Retinal pigment epithelial cell (primary cell): ENCODE data around the gene CRABP1.

ENCODE experiments used
- DNase-seq: peaks from one replicate; pipeline ENCODE4 v3.0.0-alpha.2; 2010; ENCODE audit warnings: low read depth
- H3K4me3 ChIP-seq: 2 replicates; pipeline ENCODE4 v1.5.1; 2011; ENCODE audit warnings: mild to moderate bottlenecking, low read length, control low read depth, moderate library complexity
- TF ChIP-seq, protein P1 (sequence below): conservative IDR thresholded peaks from 2 replicates; pipeline ENCODE4 v1.5.1; 2011; ENCODE audit warnings: low read depth, low read length, control low read depth, inconsistent platforms

Gene CRABP1

DNA sequence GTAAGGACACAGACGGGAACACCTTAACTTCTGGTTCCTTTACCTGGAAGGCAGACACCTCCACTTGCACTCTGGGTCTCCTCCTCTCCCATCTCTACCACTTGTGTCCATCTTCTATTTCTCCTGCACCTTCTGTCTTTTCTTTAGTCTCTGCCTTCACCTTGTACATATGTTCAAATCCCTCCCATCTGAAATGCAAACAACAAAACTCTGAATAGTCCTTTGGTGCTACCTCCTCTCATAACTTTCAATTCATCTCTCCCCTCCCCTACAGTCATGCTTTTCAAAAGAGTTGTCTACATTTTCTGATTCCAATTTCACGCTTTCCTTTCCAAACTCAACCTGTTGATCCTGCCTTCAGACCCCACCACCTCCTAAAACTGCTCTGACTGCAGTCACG lies 5.3 kb upstream of the CRABP1 start:
- H3K4me3 ChIP-seq: no peak overlapping the region
- TF ChIP-seq, protein P1, sequence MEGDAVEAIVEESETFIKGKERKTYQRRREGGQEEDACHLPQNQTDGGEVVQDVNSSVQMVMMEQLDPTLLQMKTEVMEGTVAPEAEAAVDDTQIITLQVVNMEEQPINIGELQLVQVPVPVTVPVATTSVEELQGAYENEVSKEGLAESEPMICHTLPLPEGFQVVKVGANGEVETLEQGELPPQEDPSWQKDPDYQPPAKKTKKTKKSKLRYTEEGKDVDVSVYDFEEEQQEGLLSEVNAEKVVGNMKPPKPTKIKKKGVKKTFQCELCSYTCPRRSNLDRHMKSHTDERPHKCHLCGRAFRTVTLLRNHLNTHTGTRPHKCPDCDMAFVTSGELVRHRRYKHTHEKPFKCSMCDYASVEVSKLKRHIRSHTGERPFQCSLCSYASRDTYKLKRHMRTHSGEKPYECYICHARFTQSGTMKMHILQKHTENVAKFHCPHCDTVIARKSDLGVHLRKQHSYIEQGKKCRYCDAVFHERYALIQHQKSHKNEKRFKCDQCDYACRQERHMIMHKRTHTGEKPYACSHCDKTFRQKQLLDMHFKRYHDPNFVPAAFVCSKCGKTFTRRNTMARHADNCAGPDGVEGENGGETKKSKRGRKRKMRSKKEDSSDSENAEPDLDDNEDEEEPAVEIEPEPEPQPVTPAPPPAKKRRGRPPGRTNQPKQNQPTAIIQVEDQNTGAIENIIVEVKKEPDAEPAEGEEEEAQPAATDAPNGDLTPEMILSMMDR: no peak

GRCh38 chr15:78335985-78336384 lies 4.2 kb upstream of the CRABP1 start:
- no peak for DNase-seq

More for the DNA sequence above, 5.3 kb upstream of the CRABP1 start:
- DNase-seq: no peak

GRCh38 chr15:78338781-78339180 lies 1.4 kb upstream of the CRABP1 start:
- no peak overlapping the region for H3K4me3 ChIP-seq
- no peak for DNase-seq
- TF ChIP-seq, protein P1: no peak

More at GRCh38 chr15:78335985-78336384, 4.2 kb upstream of the CRABP1 start:
- H3K4me3 ChIP-seq: no peak overlapping the region
- TF ChIP-seq, protein P1: no peak

DNA sequence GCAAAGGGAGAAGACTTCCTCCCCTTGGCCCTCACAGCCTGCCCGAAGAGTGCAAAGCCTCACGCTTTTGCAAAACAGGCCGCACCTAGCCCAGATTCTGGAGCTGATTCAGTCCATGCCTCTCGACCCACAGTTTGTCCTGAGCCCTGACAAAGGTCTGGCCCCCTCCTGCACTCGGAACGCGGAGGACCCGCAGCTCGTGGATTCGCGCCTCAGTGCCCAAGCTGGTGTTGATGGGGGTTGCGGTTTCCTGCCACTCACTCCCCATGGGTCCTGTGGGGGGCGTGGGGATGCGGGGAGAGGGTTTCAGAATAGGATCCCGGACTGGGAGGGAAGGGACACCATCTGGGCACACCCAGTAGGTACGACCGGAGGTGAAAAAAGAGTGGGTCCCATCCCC lies 594 bp upstream of the CRABP1 start:
- H3K4me3 ChIP-seq: no peak overlapping the region
- TF ChIP-seq, protein P1: no peak
- DNase-seq: no peak

GRCh38 chr15:78341057-78341987 lies 1.2 kb downstream of the CRABP1 start:
- no peak for DNase-seq
- TF ChIP-seq, protein P1: no peak
- no peak overlapping the region for H3K4me3 ChIP-seq

DNA sequence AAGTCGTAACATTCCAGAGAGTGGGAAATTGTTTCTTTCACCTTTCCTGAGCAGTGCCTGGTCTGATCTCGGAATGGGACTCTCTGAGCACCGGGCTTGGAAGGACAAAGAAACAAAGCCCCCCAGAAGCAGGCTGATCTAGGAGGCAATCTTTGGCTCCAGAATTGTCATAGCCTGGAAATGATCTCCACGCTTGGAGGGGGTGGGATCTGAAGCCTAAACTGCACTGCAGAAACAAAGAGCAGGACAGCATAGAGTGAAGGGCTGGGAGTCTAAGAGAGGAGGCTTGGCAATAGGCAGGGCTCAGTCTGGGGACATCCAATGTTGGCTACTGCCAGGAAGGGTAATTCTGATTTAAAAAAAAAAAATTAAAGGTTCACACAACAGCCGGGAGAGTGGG lies 1.9 kb downstream of the CRABP1 start:
- no peak overlapping the region for H3K4me3 ChIP-seq
- DNase-seq: no peak
- TF ChIP-seq, protein P1: no peak

- no peak overlapping the region for H3K4me3 ChIP-seq
- no peak for DNase-seq
- TF ChIP-seq, protein P1: no peak
These were observed 3.3 kb downstream of the CRABP1 start for GRCh38 chr15:78343276-78344060.
